Measurements from ENCODE around the gene AMER2.

DNA sequence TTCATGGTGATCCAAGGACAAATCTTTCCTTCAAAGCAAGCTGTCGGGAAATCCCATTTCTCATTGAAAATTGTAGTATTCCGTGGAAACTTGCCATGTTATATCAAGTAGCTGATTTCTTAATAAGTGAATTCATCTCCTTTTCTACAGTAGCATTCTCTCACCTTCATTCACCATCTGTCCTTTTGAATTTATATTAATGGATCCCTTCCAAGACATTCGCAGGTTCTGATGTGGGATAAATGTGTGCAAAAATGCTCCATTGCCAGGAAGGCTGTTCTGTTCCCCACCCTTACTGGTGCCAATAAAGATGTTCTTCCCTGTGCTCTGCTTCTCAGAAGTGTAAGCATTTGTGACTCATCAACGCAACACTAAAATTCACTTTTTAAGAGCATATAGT is 36.2 kb downstream of the AMER2 start:
- TF ChIP-seq EZH2phosphoT487 (IDR thresholded peaks at IDR 0.05; ENCODE audit: low read length): no peak
- TF ChIP-seq EZH2 (optimal IDR thresholded peaks at IDR 0.05; ENCODE audit: low read depth, low read length): no peak
- TF ChIP-seq, protein P1, sequence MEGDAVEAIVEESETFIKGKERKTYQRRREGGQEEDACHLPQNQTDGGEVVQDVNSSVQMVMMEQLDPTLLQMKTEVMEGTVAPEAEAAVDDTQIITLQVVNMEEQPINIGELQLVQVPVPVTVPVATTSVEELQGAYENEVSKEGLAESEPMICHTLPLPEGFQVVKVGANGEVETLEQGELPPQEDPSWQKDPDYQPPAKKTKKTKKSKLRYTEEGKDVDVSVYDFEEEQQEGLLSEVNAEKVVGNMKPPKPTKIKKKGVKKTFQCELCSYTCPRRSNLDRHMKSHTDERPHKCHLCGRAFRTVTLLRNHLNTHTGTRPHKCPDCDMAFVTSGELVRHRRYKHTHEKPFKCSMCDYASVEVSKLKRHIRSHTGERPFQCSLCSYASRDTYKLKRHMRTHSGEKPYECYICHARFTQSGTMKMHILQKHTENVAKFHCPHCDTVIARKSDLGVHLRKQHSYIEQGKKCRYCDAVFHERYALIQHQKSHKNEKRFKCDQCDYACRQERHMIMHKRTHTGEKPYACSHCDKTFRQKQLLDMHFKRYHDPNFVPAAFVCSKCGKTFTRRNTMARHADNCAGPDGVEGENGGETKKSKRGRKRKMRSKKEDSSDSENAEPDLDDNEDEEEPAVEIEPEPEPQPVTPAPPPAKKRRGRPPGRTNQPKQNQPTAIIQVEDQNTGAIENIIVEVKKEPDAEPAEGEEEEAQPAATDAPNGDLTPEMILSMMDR (IDR thresholded peaks at IDR 0.05; ENCODE audit: low read length): no peak

Data from MM.1S (cell line).